Fibroblast of lung (primary cell): ENCODE measurements around the gene PLA2G4C.

Experiments
- CTCF ChIP-seq, 2 donors: IDR thresholded peaks in 1 of 2; conservative IDR thresholded peaks in 1 of 2; 1 replicate in 1 of 2; 2 replicates in 1 of 2; pipeline ENCODE4 v1.5.1; 2011 to 2012; ENCODE audit warnings: low read length in 2 of 2, control low read depth in 1 of 2, inconsistent platforms in 1 of 2, low read depth in 1 of 2, mild to moderate bottlenecking in 1 of 2
- EZH2 ChIP-seq: IDR thresholded peaks from 2 replicates; pipeline ENCODE4 v1.5.1; 2012; ENCODE audit warnings: low read length, control low read depth, mild to moderate bottlenecking; ENCODE audit errors: missing control alignments

GRCh38 chr19:48095612-48096175 is 14.9 kb downstream of the PLA2G4C start:
- no peak for TF ChIP-seq CTCF (conservative IDR thresholded peaks at IDR 0.05 in 1 of 2, IDR thresholded peaks at IDR 0.05 in 1 of 2; ENCODE audit: low read depth in 1 of 2, low read length in 2 of 2)
- TF ChIP-seq EZH2 = no peak
